HG02678 (cell line): ENCODE results near the gene GPC4.
"Not testable (repeated sequence)": the region's sequence is repeated elsewhere in the genome, so short reads cannot be mapped to it uniquely, and the experiment has no call there.

ENCODE experiments used
- ATAC-seq: cut with Tn5 transposase; IDR thresholded peaks from one replicate; pipeline ENCODE4 v1.9.1; 2021; ENCODE audit warnings: mild to moderate bottlenecking, moderate library complexity; ENCODE audit not compliant: unreplicated experiment

The GPC4 gene

GRCh38 chrX:133369065-133369464 is 46.2 kb downstream of the GPC4 start:
- no peak for ATAC-seq

GRCh38 chrX:133366735-133367134 is 48.6 kb downstream of the GPC4 start:
- ATAC-seq, result no peak

- no peak for ATAC-seq
Measured at GRCh38 chrX:133365871-133366611, 49.2 kb downstream of the GPC4 start.

- ATAC-seq, result no peak
Measured at GRCh38 chrX:133364865-133365264, 50.4 kb downstream of the GPC4 start.

- ATAC-seq, result no peak
Measured at GRCh38 chrX:133364196-133364595, 51.1 kb downstream of the GPC4 start.

- no peak for ATAC-seq
Measured at GRCh38 chrX:133362538-133362937, 52.8 kb downstream of the GPC4 start.

GRCh38 chrX:133359466-133359865 is 55.8 kb downstream of the GPC4 start:
- no peak for ATAC-seq

GRCh38 chrX:133353233-133353632 is 62.1 kb downstream of the GPC4 start:
- ATAC-seq, result no peak

GRCh38 chrX:133350751-133351150 is 64.5 kb downstream of the GPC4 start:
- no peak for ATAC-seq

- ATAC-seq, result no peak
Measured at GRCh38 chrX:133346026-133346425, 69.3 kb downstream of the GPC4 start.

- no peak for ATAC-seq
Measured at GRCh38 chrX:133339566-133339965, 75.7 kb downstream of the GPC4 start.

- no peak for ATAC-seq
Measured at GRCh38 chrX:133337250-133337649, 78.0 kb downstream of the GPC4 start.

GRCh38 chrX:133335027-133335426 is 80.3 kb downstream of the GPC4 start:
- no peak for ATAC-seq

- ATAC-seq, result no peak
Measured at GRCh38 chrX:133333154-133333750, 82.0 kb downstream of the GPC4 start.

- ATAC-seq, result no peak
Measured at GRCh38 chrX:133332737-133333136, 82.6 kb downstream of the GPC4 start.

- no peak for ATAC-seq
Measured at GRCh38 chrX:133330956-133331355, 84.3 kb downstream of the GPC4 start.

GRCh38 chrX:133325422-133325821 is 89.9 kb downstream of the GPC4 start:
- ATAC-seq, result no peak

GRCh38 chrX:133323431-133323830 is 91.9 kb downstream of the GPC4 start:
- no peak for ATAC-seq

GRCh38 chrX:133322269-133322668 is 93.0 kb downstream of the GPC4 start:
- not testable (repeated sequence) for ATAC-seq

- no peak for ATAC-seq
Measured at GRCh38 chrX:133321451-133321850, 93.8 kb downstream of the GPC4 start.

GRCh38 chrX:133314281-133314680 is 101.0 kb downstream of the GPC4 start:
- no peak for ATAC-seq

GRCh38 chrX:133308499-133308897 is 106.8 kb downstream of the GPC4 start:
- no peak for ATAC-seq
